HS-27A (cell line): Measurements from ENCODE around the gene ETAA1.

Source experiments
- DNase-seq: peaks from one replicate; pipeline ENCODE4 v3.0.0-alpha.2; 2012; ENCODE audit warnings: low read depth, missing footprints

The ETAA1 gene

GRCh38 chr2:67438337-67438736, 41.2 kb downstream of the ETAA1 start:
- DNase-seq: no peak

GRCh38 chr2:67445652-67446268, 48.6 kb downstream of the ETAA1 start:
- no peak for DNase-seq

- DNase-seq: no peak
Measured at GRCh38 chr2:67446491-67446911, 49.4 kb downstream of the ETAA1 start.

- no peak for DNase-seq
Measured at GRCh38 chr2:67448648-67449047, 51.5 kb downstream of the ETAA1 start.

- DNase-seq: peak; percentile 7
Measured at GRCh38 chr2:67451086-67451832, 54.1 kb downstream of the ETAA1 start.

- no peak for DNase-seq
Measured at GRCh38 chr2:67453310-67453709, 56.2 kb downstream of the ETAA1 start.

GRCh38 chr2:67455219-67456142, 58.3 kb downstream of the ETAA1 start:
- DNase-seq: no peak

- no peak for DNase-seq
Measured at GRCh38 chr2:67456428-67456827, 59.3 kb downstream of the ETAA1 start.

GRCh38 chr2:67457699-67458098, 60.6 kb downstream of the ETAA1 start:
- DNase-seq: no peak

GRCh38 chr2:67459761-67460160, 62.6 kb downstream of the ETAA1 start:
- no peak for DNase-seq
